IMR-90 (cell line): ENCODE measurements around the gene CDX1.

Source experiments
- BHLHE40 ChIP-seq: fragments of 150-350 bp; IDR thresholded peaks from 2 replicates; pipeline ENCODE4 v1.6.1; 2016; ENCODE audit warnings: mild to moderate bottlenecking, low read depth, low read length
- CEBPB ChIP-seq: IDR thresholded peaks from 2 replicates; pipeline ENCODE4 v1.6.1; 2012; ENCODE audit warnings: low read depth, low read length, improper control_type of control experiment
- CTCF ChIP-seq: conservative IDR thresholded peaks from 2 replicates; pipeline ENCODE4 v1.5.1; 2012; ENCODE audit warnings: mild to moderate bottlenecking, low read depth, low read length, improper control_type of control experiment
- POLR2A ChIP-seq: IDR thresholded peaks from 2 replicates; pipeline ENCODE4 v1.6.1; 2012; ENCODE audit warnings: mild to moderate bottlenecking, low read depth, low read length
- RAD21 ChIP-seq: IDR thresholded peaks from 2 replicates; pipeline ENCODE4 v1.6.1; 2012; ENCODE audit warnings: low read length, improper control_type of control experiment
- RCOR1 ChIP-seq: IDR thresholded peaks from 2 replicates; pipeline ENCODE4 v1.6.1; 2012; ENCODE audit warnings: mild to moderate bottlenecking, low read length, improper control_type of control experiment; ENCODE audit not compliant: insufficient replicate concordance
- SMC3 ChIP-seq: fragments of 150-350 bp; IDR thresholded peaks from 2 replicates; pipeline ENCODE4 v1.6.1; 2016; ENCODE audit warnings: low read depth, mild to moderate bottlenecking, antibody characterized with exemption, low read length, moderate library complexity

DNA sequence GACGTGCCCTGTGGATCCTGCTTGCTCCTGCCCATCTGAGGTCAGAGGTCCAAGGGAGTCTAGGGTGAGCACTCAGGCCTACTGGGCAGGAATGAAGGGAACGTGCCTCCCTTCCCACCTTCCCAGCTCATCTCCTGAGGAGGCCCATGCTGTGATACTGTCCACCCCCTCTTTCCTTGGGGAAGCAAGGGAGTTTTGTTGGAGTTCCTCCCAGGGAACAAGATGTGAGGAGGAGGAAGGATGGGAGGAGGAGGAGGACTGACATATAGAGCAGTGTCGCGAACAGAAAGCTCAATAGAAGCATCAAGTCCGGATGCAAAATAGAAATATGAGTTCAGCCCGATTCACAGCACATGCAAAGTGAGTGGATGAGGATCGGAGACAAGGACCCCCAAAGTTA is 64.3 kb downstream of the CDX1 start:
- TF ChIP-seq RCOR1 (no peak), CTCF (no peak), CEBPB (no peak), POLR2A (no peak), RAD21 (no peak), SMC3 (no peak), BHLHE40 (no peak)
